Measurements from ENCODE around the gene FBXO34.

GRCh38 chr14:55248411-55248810 lies 22.8 kb upstream of the FBXO34 start:
- TF ChIP-seq CTCF (conservative IDR thresholded peaks at IDR 0.05; ENCODE audit: low read length) (no peak), EZH2phosphoT487 (IDR thresholded peaks at IDR 0.05; ENCODE audit: borderline replicate concordance, low read depth, low read length) (no peak)
